8988T (cell line): ENCODE results near the gene RXRB.
A peak's percentile ranks its signal among the peaks of the same experiment; 100 is the strongest.
"Not testable (repeated sequence)": the region's sequence is repeated elsewhere in the genome, so short reads cannot be mapped to it uniquely, and the experiment has no call there.

Experiments used
- DNase-seq: peaks from one replicate; pipeline ENCODE4 v3.0.0; 2011

Gene RXRB

DNA sequence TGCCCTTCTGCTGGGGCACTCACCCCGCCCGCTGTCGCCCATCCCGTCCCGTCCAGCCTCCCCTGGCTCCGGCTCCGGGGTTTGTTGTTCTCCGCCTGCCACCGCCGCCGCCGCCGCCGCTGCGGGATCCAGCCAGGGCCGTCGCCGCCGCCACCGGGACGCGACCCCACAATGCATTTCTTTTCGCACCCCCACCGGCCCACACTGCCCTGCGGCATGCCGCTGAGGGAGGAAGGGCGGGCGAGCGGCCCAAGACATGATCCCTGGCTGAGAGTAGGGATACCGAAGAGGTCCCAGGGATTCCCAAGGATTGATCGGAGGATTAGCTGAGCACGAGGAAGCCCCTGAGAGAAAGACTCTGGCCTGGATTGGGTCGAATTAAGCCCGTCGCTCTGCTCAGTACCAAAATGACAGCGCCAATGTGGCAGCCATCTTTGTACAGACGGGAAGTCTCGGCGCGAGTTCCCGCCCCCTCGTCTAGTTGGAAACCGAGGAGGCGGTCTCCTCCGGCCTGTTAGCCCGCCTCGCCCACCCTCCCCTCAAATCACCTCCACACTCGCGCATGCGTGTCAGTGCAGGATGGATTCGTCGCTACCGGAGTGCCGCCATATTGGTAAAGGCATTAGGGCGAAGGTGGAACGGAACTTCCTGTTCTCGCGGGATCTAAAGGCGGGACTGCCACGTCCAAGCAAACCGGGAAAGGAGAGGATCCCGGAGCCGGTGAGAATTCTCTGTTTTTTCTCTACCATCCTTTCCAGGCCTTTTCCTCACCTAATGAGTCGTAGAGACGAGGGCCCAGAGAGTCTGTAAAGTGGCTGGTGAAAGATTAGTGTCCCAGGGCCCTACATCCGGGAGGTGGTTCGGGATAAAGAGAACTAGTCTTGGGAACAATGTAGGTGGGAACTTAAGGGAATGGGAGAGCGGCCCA lies at the start of gene RXRB, which contains the start of gene SLC39A7:
Gene RXRB, minus strand, starts transcription at position 447 of the 928 bp plus-strand sequence. Its CDS starts 189 bp downstream, at position 258.
Gene SLC39A7, plus strand, starts transcription at position 649 of the 928 bp plus-strand sequence. CDS start 379 bp downstream, outside the sequence.
- peak; percentile 97 for DNase-seq

DNA sequence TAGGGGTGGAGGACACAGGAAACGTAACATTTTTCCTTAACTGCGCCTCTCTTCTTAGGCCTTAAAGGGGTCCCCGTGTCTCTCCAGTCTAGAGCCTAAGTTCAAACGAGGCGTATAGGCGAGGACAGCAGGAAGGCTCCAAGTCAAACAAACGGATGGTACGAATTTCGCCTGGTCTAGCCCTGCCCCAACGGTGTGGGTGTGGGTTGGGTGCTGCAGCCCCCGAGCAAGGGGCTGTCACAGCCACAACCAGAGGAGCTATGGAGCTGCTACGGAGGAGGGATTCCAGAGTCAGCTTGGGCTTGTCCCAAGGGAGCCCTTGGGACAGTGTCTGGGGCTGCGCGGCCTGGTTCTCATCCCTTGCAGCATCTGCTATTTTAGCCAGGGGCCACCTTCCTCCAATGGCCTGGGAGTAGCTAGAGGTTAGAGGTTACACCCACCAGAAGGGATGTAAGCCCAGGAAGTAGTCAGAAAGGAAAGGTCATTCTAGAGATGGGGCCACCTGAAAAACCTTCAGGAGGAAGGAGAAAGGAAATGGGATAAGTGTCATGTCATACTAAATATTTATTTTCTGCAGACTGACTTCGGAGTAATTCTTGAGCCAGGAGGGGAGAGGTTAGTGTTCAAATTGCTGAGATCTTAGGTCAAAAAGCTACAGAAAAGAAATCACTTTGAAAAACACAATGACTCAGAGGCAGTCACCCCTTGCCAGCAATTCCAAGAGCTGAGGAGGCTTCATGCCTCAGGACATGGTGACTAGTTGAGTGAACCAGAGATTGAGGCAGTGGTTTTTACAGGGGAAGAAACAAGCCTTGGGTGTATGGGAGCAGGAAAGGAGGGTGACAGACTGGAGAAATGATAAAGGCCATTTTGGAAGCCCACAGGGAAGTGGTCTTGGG lies 49.5 kb upstream of the RXRB start:
- no peak for DNase-seq

DNA sequence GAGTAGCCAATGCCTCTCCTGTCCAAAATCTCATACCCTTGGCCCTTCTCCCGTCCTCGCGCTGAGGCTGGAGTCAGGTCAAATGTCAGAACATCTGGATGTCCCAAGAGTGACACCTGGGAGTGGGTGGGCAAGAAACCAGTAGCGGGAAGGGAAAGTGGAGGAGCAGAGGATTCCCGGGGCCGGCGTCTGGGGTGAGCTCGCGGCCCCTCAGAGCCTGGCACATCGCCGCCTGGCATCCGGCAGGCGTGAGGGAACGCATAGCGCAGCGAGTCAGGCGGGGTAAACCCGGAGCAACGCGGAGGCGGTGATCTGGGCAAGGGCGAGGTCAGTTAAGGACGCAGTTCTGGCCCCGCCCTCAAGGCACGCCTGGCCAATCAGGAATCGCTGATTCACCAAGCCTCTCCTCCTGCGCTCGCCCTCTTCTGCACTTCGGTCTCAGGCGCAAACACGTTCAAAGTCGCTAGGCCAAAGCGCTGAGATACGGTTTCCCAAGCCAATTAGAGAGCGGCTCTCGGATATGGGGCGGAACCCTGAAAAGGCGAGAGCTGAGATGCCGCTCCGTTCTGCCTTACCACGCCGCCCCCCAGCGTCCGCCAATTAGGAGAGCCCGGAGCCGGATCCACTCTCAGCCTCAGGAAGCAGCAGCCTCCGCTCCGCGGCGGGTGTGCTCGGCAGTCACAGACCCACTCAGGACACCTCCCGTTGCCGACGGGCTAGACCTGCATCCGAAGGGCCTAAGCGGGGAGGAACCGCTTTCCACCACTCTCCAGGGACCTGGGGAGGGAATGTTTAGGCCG lies 48.7 kb upstream of the RXRB start:
- peak; percentile 46 for DNase-seq

DNA sequence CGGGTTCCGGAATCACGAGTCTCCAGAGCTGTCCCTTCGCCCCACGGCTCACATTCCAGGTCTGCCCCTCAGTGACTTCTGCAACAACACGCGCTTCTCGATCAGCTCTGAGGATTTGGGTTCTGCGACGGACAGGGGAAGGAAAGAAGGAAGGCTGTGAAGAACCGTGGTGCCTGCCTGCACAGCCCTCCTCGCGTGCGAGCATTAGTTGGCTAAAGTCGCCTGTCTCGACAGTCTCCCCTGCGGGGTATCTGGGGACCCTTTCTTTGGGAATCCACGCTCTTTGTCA lies 48.1 kb upstream of the RXRB start:
- DNase-seq, result no peak

DNA sequence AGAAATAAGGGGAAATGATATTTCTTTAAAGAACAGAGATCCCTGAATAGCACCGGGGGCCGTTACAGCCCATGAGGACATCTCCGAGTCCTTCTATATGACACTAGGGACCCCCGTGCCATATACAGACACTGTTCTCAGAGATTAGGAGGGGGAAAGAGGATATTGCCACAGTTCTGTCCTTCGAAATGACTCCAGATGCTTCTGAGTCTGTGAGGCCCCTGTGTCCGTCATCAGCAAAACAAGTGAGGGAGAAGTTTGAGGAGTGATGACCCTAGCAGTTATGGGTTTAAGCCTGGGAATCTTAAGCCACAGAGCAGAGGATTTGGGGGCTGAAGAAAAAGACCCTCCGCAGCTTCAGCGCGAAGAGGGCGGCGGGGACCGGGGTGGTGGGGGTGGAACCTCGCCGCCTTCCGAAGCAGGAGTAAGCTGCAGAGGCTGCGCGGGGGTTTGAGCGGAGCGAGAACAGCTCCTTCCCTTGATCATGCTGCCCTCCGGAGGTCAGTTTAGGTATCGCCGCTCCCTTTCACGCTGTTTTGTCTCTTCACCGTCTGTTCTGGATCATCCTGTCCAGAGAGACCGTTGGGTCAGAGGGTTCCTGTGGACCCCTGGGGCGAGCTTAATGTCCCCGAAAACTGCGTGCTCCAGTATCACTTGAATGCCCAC lies 47.6 kb upstream of the RXRB start:
- DNase-seq, result peak; percentile 42

DNA sequence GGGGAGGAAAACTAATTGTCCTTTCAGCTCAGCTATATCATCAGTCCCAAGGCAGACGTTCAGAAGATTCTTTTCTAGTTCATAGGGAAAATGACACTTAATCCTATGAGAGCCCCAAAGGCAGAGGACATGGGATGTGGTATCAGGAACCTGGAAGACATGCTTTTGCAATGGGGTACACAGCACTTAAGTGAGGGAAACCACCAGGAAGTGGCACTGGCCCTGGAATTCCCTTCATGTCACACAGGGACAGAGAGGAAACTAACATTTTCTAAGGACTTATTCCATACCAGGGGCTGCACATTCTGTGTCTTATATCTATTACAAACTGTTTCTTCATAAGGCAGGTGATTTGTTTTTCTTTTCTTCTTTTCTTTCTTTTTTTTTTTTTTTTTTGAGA lies 43.0 kb upstream of the RXRB start:
- DNase-seq, result no peak

DNA sequence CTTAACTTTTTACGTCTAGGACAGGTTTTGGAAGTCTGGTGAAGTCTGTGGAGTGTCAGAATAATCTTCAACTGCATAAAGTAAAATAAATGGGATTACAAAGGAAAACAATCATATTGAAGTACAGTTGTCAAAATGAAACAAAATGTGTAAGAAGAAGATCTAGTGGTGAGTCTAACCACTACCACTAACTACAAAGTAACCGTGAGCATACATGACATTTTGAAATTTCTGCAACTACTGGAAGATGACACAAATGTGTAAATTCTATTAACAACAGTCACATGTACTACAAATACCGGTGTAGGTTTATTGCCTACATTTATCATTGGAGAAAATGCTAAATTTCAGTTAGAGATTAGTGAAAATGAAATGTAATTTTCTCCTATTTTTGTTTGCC lies 41.5 kb upstream of the RXRB start:
- DNase-seq, result no peak

DNA sequence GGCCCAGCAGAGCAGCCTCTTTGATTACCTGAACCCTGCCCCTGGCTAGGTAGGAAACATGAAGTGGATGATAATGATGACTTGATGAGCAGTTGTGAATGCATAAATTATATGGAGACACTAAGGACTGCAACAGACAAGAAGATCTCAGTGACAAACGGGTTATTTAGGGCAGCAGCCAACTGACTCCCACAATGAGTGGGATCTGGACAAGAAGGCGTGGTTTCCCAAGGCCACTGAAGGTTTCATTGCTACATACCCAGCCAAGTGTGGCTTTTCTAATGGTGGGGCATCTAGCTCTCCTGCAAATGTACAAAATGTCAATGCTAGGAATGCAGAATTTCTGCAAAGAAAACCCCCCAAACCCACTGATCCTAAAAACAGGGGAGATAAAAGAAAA lies 37.3 kb upstream of the RXRB start:
- no peak for DNase-seq

DNA sequence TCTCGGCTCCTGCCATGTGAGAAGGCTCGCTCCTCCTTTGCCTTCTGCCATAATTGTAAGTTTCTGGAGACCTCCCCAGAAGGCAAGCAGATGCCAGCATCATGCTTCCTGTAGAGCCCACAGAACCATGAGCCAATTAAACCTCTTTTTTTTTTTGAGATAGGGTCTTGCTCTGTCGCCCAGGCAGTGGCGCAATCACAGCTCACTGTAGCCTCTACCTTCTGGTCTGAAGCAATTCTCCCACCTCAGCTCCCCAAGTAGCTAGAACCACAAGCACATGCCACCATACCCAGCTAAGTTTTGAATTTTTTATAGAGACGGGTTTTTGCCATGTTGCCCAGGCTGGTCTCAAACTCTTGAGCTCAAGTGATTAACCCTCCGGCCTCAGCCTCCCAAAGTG lies 36.4 kb upstream of the RXRB start:
- DNase-seq, result no peak

DNA sequence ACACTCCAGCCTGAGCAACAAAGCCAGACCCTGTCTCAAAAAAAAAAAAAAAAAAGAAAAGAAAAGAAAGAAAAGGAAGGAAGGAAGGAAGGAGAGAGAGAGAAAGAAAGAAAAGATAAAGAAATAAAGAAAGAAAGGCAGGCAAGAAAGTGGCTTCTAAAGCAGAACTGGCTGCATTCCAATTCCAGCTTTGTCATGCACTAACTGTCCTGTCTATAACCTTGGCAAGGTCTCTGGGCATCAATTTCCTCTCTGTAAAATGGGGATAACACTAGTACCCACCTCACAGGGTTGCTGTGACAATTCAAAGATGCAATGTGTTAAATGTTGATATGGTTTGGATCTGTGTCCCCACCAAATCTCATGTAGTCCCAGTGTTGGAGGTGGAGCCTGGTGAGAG lies 35.9 kb upstream of the RXRB start:
- no peak for DNase-seq

DNA sequence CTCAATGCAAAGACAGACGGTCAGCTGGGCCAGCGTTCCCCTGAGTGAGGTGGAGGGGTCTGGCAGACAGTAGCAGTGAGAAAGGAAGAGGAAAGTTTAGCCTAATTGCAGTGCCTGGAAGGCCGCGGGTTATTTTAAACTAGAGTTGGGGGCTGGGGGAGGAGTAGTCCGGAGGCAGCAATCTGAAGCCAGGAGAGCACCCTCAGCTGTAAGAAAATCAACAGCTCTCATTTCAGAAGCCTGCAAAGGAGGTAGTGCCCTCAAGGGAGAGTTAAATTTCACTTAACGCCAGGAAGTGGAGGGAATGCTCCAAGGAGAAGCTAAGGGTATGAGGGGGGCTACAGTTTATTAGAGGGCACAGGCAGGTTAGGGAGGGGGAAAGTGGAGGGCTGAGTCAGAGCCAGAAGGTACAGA lies 34.8 kb upstream of the RXRB start:
- no peak for DNase-seq

DNA sequence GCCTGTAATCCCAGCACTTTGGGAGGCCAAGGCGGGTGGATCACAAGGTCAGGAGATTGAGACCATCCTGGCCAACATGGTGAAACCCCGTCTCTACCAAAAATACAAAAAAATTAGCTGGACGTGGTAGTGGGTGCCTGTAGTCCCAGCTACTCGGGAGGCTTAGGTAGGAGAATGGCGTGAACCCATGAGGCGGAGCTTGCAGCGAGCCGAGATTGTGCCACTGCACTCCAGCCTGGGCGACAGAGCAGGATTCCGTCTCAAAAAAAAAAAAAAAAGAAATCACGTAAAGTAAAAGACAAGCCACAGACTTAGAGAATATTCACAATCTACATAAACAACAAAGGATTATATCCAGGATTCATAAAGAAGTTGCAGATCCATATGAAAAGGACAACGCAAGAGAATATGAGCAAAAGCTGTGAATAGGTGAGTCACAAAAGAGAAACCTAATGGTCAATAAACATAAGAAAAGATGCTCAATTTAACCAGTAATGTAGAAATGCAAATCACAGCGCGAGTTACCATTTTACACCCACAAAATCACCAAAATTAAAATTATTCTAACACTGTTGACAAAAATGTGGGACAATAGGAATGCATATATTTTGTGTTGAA lies 26.1 kb upstream of the RXRB start:
- not testable (repeated sequence) for DNase-seq

DNA sequence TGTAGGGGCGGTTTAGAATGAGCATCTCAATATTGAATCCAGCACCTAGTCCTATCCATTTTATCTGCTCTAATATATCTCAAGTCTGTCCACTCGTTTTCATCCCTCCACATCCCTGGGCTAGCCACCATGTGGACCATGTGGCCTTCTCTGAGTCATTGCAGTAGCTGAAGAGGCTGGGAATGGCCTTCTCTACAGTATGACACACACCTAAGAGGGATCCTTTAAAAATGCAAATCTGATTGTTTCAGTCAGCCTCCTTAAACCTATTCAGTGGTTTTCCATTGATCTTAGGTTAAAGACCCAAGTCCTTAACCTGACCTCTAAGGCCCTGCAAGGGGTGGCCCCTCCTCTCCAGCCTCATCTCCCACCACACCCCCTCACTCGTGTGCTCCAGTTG lies 17.2 kb upstream of the RXRB start:
- no peak for DNase-seq

DNA sequence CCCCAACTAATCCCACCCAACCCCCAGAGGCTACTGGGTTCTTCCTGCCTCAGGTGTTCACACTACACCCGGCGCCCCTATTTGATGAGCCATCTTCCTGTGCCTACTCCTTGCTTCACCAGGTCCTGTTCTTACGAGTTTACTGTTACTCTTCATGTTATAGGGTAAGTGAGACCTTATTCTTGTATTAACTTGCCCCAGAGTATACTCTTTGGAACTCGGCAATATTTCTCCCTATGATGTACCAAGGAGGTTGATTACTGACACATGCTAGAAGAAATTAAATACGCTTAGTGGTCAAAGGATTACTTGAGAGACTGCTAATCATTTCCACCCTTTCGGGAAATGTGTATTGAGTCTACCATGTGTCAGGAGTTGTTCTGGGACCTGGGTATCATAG lies 16.8 kb upstream of the RXRB start:
- no peak for DNase-seq

DNA sequence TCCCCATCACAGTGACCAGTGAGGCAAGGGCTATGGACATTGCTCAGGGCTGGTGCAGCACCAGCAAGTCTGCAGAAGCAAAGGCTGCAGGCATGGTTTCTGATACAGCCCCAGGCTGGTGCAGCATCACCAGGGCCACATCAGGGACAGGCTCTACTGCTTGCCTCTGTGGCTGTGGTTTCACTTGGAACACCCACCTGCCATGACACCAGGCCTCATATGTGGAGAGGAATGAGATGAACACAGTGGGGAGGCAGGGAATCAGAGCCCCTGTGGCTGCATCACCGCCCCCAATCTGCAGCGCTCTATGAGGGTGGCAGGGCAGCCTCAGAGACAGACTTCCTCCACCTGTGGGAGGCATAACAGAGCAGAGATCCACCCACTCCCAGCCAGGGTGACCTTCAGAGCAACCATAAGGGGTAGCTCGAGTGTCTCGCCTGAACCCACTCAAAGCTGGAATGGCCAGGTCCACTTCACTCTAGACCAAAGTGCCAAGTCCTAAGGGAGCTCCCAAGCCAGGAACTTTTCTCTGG lies 15.7 kb upstream of the RXRB start:
- DNase-seq, result no peak

DNA sequence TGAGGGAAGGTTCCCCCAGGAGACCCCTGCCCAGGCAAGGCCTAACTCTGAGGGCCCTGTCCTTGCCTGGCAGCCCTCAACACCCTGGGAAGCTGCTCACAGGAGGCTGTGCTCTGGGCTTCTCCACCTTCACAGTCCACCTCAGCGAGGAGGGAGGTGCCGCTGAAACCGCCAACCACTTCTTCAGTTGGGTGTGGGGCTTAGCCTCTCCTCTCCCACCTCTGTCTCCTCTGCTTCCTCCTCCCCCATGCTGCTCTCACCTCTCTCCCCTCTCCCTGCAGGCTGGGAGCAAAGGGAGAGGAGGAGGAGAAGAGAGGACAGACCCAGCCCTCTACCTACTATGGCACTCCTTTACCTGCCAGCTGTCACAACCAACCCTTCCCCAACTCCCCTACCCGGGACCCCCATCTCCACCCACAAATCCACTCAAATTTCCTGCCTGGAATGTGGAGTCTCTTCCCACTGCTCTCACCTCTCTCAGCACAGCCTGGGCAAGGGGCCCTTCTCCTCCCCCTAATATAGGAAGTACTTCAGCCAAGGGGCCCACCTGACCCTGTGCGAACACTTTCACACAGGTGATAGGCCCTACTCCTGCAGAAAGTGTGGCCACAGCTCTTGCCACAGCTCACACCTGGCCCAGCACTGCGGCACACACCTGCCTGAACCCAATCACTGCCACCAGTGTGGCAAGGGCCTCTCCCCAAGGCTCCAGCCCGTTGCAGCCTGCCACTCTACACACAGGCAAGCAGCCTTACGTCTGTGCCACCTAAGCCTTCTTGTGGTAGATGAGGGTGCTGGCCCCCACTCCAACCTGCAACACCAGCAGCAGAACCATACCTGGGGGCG lies 15.0 kb upstream of the RXRB start:
- no peak for DNase-seq

DNA sequence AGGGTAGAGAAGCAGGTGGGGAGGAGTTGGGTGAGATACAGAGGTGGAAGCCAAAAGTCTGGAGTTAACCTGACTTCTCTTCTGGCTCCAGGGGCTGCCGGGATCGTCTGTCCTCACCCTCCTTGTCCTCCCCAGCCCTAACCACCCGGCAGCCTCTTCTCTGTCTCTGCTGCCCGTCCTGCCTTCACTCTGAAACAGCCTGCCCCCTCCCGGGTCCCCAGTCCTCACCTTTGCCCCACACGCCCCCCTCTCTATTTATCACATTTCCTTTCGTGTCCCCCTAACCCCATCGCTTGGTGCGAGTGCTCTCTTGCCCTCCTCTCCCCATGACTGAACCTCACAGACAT lies 13.5 kb upstream of the RXRB start:
- DNase-seq, result no peak

DNA sequence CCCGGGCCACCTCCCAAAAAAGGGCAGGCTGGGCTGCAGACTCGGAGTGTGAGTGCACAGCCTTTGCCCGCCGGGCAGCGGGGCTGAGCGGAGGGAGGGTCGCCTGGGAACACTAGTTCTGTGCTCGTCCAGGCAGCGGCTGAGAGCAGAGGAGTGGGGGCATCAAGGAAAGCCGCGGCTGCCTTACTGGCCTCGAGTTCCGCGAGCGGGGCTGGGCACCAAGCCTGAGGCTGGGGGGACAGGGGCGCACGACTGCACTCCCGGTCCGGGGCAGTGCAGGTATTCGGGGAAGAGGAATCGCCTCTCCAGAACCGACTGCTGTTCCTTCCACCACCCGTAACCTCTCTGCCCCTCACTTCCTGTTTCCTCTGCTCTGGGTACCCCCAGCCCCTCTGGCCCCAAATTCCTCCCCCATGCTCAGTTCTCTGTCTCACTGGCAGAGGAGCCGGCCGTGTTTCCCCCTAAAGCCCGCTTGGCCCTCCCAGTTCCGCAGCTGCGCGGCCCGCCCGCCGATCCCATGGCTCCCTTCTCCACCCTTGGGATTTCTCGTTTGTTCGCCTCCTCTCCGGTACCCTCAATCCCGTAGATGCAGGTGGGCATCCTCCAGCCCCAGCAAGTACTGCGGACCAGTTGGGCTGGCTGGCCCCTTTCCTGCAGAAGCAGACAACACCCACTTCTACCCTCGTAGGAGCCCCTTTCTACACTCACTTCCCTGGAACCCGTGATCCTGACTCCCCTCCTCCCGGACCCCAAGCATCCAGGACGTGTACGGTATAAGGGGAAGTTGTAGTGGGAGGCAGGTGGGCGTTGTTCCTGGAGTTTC lies 12.9 kb upstream of the RXRB start:
- no peak for DNase-seq

DNA sequence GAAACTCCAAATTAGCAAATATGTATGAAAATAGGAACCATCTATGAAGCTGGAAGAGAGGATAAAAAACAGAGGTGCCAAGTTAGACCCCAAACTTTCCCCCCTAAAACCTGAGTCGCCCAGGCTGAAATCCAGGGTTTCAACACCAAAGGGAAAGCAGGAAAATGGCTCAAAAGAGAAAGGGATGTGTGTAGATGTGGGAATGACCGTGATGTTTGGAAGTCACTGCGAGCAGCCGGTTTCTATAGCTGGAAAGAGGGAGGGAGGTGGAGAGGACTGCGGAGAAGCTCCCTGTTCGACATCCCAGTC lies 12.3 kb upstream of the RXRB start:
- DNase-seq, result no peak
